HG02571 (cell line): ENCODE results near the gene KIF3A.

Experiments
- ATAC-seq: cut with Tn5 transposase; IDR thresholded peaks from one replicate; pipeline ENCODE4 v1.9.1; 2021; ENCODE audit warnings: mild to moderate bottlenecking, moderate library complexity; ENCODE audit not compliant: unreplicated experiment

KIF3A gene

GRCh38 chr5:132646583-132647266 is 90.6 kb downstream of the KIF3A start:
- no peak for ATAC-seq

DNA sequence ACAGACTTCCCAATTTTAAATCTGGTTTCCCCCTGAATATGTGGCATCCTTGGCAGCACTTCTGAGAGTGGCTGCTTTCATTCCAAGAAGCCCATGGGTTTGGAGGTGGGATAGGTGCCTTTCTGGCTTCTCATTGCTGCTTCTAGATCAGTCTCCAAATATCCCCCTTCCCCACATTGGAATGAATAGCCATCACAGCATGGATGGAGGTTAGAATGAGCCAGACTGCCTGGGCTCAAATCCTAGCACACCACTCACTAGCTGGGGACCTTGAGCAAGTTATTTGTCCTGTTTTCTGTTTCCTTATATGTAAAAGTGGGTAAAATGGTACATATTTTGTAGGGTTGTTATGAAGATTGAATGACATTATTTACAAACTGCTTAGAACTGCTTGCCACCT is 93.2 kb downstream of the KIF3A start:
- no peak for ATAC-seq
